ENCODE data around the gene QRFP.

The QRFP gene

DNA sequence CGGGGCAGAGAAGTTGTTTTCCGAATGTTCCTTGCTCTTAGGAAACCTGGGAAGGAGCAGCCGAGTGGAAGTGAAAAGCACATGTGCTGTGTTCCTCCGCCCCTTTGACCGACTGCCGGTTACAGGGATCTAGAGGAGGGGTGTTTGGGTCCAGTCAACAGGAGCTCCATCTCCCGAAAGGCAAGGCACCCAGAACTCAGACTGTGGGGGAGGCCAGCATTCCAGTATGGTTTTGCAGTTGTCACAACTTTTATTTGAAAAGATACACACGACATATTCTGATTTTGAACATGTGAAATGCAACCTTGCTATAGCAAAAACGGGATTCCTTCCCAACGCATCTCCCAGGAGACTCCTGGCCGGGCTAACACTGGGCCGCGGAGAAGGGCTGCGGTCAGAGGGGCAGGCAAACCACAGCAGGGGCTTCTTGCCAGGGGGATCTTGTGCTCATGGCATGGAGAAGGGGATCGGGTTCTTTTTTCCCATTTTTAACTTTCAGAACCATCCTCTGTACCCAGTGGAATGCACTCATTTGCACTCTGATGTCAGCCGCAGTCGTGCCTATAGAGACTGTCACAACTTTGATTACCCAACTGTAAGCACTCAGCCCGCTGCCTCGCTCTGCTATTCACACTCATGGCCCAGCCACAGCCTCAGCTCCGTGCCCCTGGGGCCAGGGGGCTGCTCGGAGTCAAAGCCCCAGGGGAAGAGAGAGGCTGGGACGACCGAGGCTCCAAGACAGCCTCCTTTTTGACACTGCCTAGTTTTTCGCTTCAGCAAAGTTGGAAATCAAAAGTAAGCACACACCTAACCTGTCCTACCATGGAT is 3.9 kb downstream of the QRFP start (continued):
- TF ChIP-seq, protein P1, sequence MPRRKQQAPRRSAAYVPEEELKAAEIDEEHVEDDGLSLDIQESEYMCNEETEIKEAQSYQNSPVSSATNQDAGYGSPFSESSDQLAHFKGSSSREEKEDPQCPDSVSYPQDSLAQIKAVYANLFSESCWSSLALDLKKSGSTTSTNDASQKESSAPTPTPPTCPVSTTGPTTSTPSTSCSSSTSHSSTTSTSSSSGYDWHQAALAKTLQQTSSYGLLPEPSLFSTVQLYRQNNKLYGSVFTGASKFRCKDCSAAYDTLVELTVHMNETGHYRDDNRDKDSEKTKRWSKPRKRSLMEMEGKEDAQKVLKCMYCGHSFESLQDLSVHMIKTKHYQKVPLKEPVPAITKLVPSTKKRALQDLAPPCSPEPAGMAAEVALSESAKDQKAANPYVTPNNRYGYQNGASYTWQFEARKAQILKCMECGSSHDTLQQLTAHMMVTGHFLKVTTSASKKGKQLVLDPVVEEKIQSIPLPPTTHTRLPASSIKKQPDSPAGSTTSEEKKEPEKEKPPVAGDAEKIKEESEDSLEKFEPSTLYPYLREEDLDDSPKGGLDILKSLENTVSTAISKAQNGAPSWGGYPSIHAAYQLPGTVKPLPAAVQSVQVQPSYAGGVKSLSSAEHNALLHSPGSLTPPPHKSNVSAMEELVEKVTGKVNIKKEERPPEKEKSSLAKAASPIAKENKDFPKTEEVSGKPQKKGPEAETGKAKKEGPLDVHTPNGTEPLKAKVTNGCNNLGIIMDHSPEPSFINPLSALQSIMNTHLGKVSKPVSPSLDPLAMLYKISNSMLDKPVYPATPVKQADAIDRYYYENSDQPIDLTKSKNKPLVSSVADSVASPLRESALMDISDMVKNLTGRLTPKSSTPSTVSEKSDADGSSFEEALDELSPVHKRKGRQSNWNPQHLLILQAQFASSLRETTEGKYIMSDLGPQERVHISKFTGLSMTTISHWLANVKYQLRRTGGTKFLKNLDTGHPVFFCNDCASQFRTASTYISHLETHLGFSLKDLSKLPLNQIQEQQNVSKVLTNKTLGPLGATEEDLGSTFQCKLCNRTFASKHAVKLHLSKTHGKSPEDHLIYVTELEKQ (tag by site-specific recombination; IDR thresholded peaks at IDR 0.05; ENCODE audit: borderline replicate concordance), result no peak
- no peak for TF ChIP-seq ZNF324 (tag by site-specific recombination; IDR thresholded peaks at IDR 0.05)
- TF ChIP-seq, protein P2, sequence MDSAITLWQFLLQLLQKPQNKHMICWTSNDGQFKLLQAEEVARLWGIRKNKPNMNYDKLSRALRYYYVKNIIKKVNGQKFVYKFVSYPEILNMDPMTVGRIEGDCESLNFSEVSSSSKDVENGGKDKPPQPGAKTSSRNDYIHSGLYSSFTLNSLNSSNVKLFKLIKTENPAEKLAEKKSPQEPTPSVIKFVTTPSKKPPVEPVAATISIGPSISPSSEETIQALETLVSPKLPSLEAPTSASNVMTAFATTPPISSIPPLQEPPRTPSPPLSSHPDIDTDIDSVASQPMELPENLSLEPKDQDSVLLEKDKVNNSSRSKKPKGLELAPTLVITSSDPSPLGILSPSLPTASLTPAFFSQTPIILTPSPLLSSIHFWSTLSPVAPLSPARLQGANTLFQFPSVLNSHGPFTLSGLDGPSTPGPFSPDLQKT (IDR thresholded peaks at IDR 0.05; ENCODE audit: borderline replicate concordance, low read depth, low read length), result no peak

DNA sequence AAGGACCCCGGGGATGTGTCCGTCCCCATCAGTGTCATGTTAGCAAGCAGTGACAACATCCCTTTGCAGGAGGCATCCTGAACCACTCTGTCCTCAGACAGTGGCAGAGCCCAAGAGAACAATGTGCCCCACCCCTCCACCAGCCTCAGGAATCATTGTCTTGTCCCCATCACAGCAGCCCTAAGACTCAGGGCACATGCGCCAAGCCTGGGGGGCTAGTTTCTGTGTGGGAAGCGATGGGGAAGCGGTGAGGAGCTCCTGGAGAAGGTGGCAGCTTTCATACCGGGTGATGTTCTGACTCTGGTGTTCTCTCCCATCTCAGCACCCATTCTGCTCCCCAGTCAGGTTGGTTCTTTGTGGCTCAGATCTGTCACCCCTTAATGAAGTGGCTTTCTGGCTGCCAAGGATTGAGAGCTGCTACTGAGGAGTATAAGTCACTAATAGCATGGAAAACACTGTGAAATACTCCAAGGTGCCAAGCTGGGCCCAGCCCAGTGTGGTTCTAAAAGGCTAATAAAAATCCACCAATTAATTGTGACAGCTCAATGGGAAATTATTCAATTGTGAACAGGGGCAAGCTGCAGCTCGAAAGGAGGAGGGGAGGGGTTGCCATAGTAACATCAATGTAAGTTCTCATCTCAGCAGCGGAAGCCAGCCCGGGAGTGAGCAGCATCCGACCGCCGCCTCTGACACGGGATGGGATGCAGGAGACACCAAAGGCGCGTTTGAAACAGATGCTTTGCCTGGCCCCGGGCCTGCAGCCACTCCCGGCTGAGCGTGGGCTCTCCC is 4.7 kb downstream of the QRFP start:
- no peak overlapping the region for H3K27ac ChIP-seq (ENCODE audit: extremely low read depth, low read depth, low read length)
- POLR2A ChIA-PET, result no interaction called here

More for the DNA sequence above, 4.7 kb downstream of the QRFP start:
- Histone ChIP-seq H3K4me3 (ENCODE audit: low read depth, low read length) (no peak overlapping the region), H3K36me3 (ENCODE audit: control insufficient read depth in 2 of 2, insufficient read depth in 1 of 2, low read length in 2 of 2) (peaks cover 0 to 58% of the 10 kb centered on the region in 2 experiments; a peak in 1 of 3 replicates), H3K9me3 (ENCODE audit: control insufficient read depth, insufficient read depth, low read depth, low read length) (no peaks in the 10 kb centered on the region), H3K4me1 (ENCODE audit: control insufficient read depth, insufficient read depth, low read length) (no peaks in the 10 kb centered on the region)
- CTCF ChIA-PET, result interaction anchor here (0.6 to 4.9 kb wide), 4 partner anchors 23 to 356 kb away, joined by 5 to 31 read pairs (median 16); no protein-coding TSS in a partner anchor
- TF ChIP-seq ZSCAN23 (tag by site-specific recombination; IDR thresholded peaks at IDR 0.05) (no peak), ZNF660 (tag by site-specific recombination; IDR thresholded peaks at IDR 0.05) (no peak), ZNF121 (tag by site-specific recombination; IDR thresholded peaks at IDR 0.05) (no peak), ZNF529 (tag by site-specific recombination; IDR thresholded peaks at IDR 0.05; ENCODE audit: insufficient replicate concordance) (no peak), ZNF792 (tag by site-specific recombination; IDR thresholded peaks at IDR 0.05) (no peak)
- TF ChIP-seq, protein P3, sequence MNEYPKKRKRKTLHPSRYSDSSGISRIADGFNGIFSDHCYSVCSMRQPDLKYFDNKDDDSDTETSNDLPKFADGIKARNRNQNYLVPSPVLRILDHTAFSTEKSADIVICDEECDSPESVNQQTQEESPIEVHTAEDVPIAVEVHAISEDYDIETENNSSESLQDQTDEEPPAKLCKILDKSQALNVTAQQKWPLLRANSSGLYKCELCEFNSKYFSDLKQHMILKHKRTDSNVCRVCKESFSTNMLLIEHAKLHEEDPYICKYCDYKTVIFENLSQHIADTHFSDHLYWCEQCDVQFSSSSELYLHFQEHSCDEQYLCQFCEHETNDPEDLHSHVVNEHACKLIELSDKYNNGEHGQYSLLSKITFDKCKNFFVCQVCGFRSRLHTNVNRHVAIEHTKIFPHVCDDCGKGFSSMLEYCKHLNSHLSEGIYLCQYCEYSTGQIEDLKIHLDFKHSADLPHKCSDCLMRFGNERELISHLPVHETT (tag by site-specific recombination; IDR thresholded peaks at IDR 0.05), result no peak
- TF ChIP-seq, protein P4, sequence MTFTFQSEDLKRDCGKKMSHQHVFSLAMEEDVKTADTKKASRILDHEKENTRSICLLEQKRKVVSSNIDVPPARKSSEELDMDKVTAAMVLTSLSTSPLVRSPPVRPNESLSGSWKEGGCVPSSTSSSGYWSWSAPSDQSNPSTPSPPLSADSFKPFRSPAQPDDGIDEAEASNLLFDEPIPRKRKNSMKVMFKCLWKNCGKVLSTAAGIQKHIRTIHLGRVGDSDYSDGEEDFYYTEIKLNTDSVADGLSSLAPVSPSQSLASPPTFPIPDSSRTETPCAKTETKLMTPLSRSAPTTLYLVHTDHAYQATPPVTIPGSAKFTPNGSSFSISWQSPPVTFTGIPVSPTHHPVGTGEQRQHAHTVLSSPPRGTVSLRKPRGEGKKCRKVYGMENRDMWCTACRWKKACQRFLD (tag by site-specific recombination; IDR thresholded peaks at IDR 0.05), result no peak
- TF ChIP-seq, protein P5, sequence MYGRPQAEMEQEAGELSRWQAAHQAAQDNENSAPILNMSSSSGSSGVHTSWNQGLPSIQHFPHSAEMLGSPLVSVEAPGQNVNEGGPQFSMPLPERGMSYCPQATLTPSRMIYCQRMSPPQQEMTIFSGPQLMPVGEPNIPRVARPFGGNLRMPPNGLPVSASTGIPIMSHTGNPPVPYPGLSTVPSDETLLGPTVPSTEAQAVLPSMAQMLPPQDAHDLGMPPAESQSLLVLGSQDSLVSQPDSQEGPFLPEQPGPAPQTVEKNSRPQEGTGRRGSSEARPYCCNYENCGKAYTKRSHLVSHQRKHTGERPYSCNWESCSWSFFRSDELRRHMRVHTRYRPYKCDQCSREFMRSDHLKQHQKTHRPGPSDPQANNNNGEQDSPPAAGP (tag by site-specific recombination; IDR thresholded peaks at IDR 0.05), result no peak

Data from HEK293 (cell line).